ENCODE measurements around the gene CREB5. TPM values are rescaled to one million over a fixed set of nuclear protein-coding genes. Genes with fewer than 3 reads are reported as not detected.

Gene CREB5
- 0.38 and 0.45 TPM in 2 replicates for total RNA-seq (2016; rRNA removed; fragmentation: Illumina TruSeq; extraction: Trizol)
- 0.40 and 0.53 TPM in 2 replicates for total RNA-seq (2016; cell fraction: cytosol; rRNA removed; fragmentation: Illumina TruSeq; extraction: Trizol; ENCODE audit: low read depth)
- 0.71 and 0.79 TPM in 2 replicates for total RNA-seq (2016; cell fraction: insoluble cytoplasmic fraction; rRNA removed; fragmentation: Illumina TruSeq; extraction: Trizol)
- total RNA-seq (2016; cell fraction: membrane; rRNA removed; fragmentation: Illumina TruSeq; extraction: Trizol): 0.22 and 0.38 TPM in 2 replicates
- 2.4 and 3.2 TPM in 2 replicates for total RNA-seq (2016; cell fraction: nucleus; rRNA removed; fragmentation: Illumina TruSeq; extraction: Trizol)
- 0.71 and 2.3 TPM in 2 replicates for polyA plus RNA-seq (2011; rRNA removed)
- 0.59 and 0.77 TPM in 2 replicates for polyA plus RNA-seq (2011; cell fraction: cytosol; rRNA removed)
- 5.0 and 6.0 TPM in 2 replicates for polyA plus RNA-seq (2011; cell fraction: nucleus; rRNA removed)
- 0.20 and 0.84 TPM in 2 replicates for polyA plus RNA-seq (2012)
- 0.40 and 0.69 TPM in 2 replicates for polyA plus RNA-seq (2016; cell fraction: cytosol; fragmentation: Illumina TruSeq; extraction: Trizol; ENCODE audit: low read depth)
- 0.94 and 1.3 TPM in 2 replicates for polyA plus RNA-seq (2016; cell fraction: insoluble cytoplasmic fraction; fragmentation: Illumina TruSeq; extraction: Trizol; ENCODE audit: low read depth)
- polyA plus RNA-seq (2016; cell fraction: membrane; fragmentation: Illumina TruSeq; extraction: Trizol; ENCODE audit: low read depth): 0.03 and 0.40 TPM in 2 replicates
- polyA plus RNA-seq (2016; cell fraction: nucleus; fragmentation: Illumina TruSeq; extraction: Trizol; ENCODE audit: insufficient read depth, low read depth): 1.5 and 2.1 TPM in 2 replicates
- 0.12 and 1.7 TPM in 2 replicates for polyA minus RNA-seq (2011; rRNA and poly(A)+ RNA removed; ENCODE audit: low replicate concordance)
- polyA minus RNA-seq (2011; cell fraction: cytosol; rRNA and poly(A)+ RNA removed): 0.18 and 0.79 TPM in 2 replicates
- polyA minus RNA-seq (2011; cell fraction: nucleus; rRNA and poly(A)+ RNA removed): 4.8 and 9.7 TPM in 2 replicates
- percentile 41 among the genes with signal in this experiment for Bru-seq, nascent RNA
- BruChase-seq, experiment 1, labeled RNA remaining after a 6-hour chase: percentile 36 among the genes with signal in this experiment
- BruChase-seq, experiment 2, labeled RNA remaining after a 2-hour chase: percentile 40 among the genes with signal in this experiment
- long read RNA-seq, experiment 1, partial matches to known transcripts: 0 of 1 reads
- long read RNA-seq, experiment 1, other reads (novel, unspliced or antisense): 1 of 1 reads
- long read RNA-seq, experiment 2, partial matches to known transcripts: 0 of 5 reads
- long read RNA-seq, experiment 2, other reads (novel, unspliced or antisense): 3 of 5 reads

GRCh38 chr7:28411876-28412662 lies at the start of gene CREB5:
Gene CREB5 (plus strand): TSS chr7:28412518. CDS start chr7:28412915, 397 bp downstream.
- no peak within 1 kb of the TSS for H3K9ac ChIP-seq (ENCODE audit: insufficient read depth, low read depth, low read length)
- FAIRE-seq (no peak), ATAC-seq (no peak), DNase-seq (ENCODE audit: low spot score) (no peak)
- no peak within 1 kb of the TSS for H3K27ac ChIP-seq (ENCODE audit: extremely low read length, insufficient read depth, low read length)
- H3K36me3 ChIP-seq (replicated peaks in 1 of 2; ENCODE audit: control insufficient read depth in 1 of 2, insufficient read depth in 2 of 2, low read length in 2 of 2): no peaks in the 10 kb centered on the region
- intact Hi-C loops (cut with micrococcal nuclease; ENCODE audit: unreplicated experiment): no loop called here
- ChIA-PET POLR2A (no interaction called here), CTCF (ENCODE audit: low intra/inter-chr PET ratio, low total read pairs) (no interaction called here)
- TF ChIP-seq ZFP62 (CRISPR knock-in tag; IDR thresholded peaks at IDR 0.05): no peak
- TF ChIP-seq KAT2B (IDR thresholded peaks at IDR 0.05; ENCODE audit: borderline replicate concordance, low read depth, low read length): no peak
- TF ChIP-seq, protein P1, sequence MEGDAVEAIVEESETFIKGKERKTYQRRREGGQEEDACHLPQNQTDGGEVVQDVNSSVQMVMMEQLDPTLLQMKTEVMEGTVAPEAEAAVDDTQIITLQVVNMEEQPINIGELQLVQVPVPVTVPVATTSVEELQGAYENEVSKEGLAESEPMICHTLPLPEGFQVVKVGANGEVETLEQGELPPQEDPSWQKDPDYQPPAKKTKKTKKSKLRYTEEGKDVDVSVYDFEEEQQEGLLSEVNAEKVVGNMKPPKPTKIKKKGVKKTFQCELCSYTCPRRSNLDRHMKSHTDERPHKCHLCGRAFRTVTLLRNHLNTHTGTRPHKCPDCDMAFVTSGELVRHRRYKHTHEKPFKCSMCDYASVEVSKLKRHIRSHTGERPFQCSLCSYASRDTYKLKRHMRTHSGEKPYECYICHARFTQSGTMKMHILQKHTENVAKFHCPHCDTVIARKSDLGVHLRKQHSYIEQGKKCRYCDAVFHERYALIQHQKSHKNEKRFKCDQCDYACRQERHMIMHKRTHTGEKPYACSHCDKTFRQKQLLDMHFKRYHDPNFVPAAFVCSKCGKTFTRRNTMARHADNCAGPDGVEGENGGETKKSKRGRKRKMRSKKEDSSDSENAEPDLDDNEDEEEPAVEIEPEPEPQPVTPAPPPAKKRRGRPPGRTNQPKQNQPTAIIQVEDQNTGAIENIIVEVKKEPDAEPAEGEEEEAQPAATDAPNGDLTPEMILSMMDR (CRISPR knock-in tag; IDR thresholded peaks at IDR 0.05): peak; percentile 4; the same call in 1 of the 2 replicates
- H4K20me1 ChIP-seq (ENCODE audit: insufficient read depth, low read length): no peaks in the 10 kb centered on the region
- no peaks in the 10 kb centered on the region for H3K9me3 ChIP-seq (ENCODE audit: low read length)
- H3K4me2 ChIP-seq (ENCODE audit: low read depth, low read length): no peak within 1 kb of the TSS
- H3K4me3 ChIP-seq (replicated peaks in 1 of 3; ENCODE audit: insufficient read depth in 1 of 3, low read depth in 2 of 3, low read length in 3 of 3): no peak within 1 kb of the TSS
- WGBS (ENCODE audit: low lambda C conversion rate): 56% methylated on average over 8 of the region's 8 CpGs
- H3K4me1 ChIP-seq (ENCODE audit: insufficient read depth, low read length): 0 out of 2 replicates have a peak, but pooled peaks cover 7% of the 10 kb centered on the region
- in situ Hi-C loops (cut with HindIII; ENCODE audit: extremely low pct_ligation_motif_present, low pct_unique_long_range_greater_than_20kb): no loop called here
- no TSS peak for BruUV-seq (replicated peaks)
- H3K79me2 ChIP-seq (ENCODE audit: insufficient read depth, low read length): no peaks in the 10 kb centered on the region
- H2AFZ ChIP-seq (ENCODE audit: low read length): no peak within 1 kb of the TSS
- peaks cover 2 to 29% of the 10 kb centered on the region in 2 experiments for H3K27me3 ChIP-seq (ENCODE audit: control insufficient read depth in 1 of 2, insufficient read depth in 2 of 2, low read length in 2 of 2)
